Mucosa of rectum (tissue), 2 donors: ENCODE measurements around the gene C11orf68.

Source experiments
- H3K27ac ChIP-seq, 2 donors: one replicate each; pipeline ENCODE4 v1.7.0; 2013; ENCODE audit warnings: inconsistent platforms in 2 of 2, low read depth in 2 of 2, low read length in 2 of 2
- H3K27me3 ChIP-seq, 2 donors: one replicate each; pipeline ENCODE4 v1.7.0; 2013; ENCODE audit warnings: low read length in 2 of 2; ENCODE audit not compliant: control insufficient read depth in 2 of 2, insufficient read depth in 2 of 2
- H3K36me3 ChIP-seq, 2 donors: one replicate each; pipeline ENCODE4 v1.7.0; 2013; ENCODE audit warnings: low read length in 2 of 2; ENCODE audit not compliant: control insufficient read depth in 2 of 2, insufficient read depth in 2 of 2
- H3K4me1 ChIP-seq, 2 donors: one replicate each; pipeline ENCODE4 v1.7.0; 2013; ENCODE audit warnings: low read length in 2 of 2, mild to moderate bottlenecking in 1 of 2; ENCODE audit not compliant: control insufficient read depth in 2 of 2, insufficient read depth in 2 of 2
- H3K4me3 ChIP-seq, 2 donors: one replicate each; pipeline ENCODE4 v1.7.0; 2013; ENCODE audit warnings: low read length in 2 of 2
- H3K9ac ChIP-seq, 2 donors: one replicate each; pipeline ENCODE4 v1.7.0; 2013; ENCODE audit warnings: low read length in 2 of 2, low read depth in 1 of 2, mild to moderate bottlenecking in 1 of 2
- H3K9me3 ChIP-seq, 2 donors: one replicate each; pipeline ENCODE4 v1.7.0; 2013; ENCODE audit warnings: low read length in 2 of 2; ENCODE audit not compliant: control insufficient read depth in 2 of 2
- donor health status: healthy.
- donor health status: Normal muscosa, but diverticular disease.

Gene C11orf68

DNA sequence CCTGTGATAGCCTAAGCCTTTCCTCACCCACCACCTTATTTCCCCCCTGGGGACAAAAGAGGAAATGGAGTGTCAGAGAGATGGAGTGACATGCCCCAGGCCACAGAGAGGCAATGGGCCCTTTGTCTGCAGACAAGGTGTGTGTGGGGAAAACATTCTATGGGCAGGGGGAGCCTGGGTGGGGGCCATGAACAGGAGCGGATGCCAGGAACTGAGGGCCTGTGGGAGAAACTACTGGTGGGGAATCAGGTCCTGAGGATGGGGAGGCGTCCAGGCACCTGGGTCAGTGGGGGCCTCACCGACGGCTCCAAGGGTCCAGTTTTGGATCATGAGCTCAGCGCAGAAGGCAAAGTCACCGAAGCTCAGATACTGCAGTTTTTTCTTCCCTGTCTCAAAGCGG is 33.6 kb downstream of the C11orf68 start:
- Histone ChIP-seq H3K27ac (no peak overlapping the region), H3K27me3 (no peaks in the 10 kb centered on the region), H3K9ac (no peak overlapping the region), H3K36me3 (peaks cover 15 to 28% of the 10 kb centered on the region in 2 donors), H3K9me3 (no peaks in the 10 kb centered on the region), H3K4me3 (peak overlapping the region in 1 of 2 donors; percentile 20), H3K4me1 (peaks cover 29 to 35% of the 10 kb centered on the region in 2 donors)

GRCh38 chr11:65884716-65885092 is 34.2 kb downstream of the C11orf68 start:
- Histone ChIP-seq H3K4me3 (peak overlapping the region in 1 of 2 donors; percentile 20), H3K4me1 (peaks cover 23 to 29% of the 10 kb centered on the region in 2 donors), H3K36me3 (peaks cover 15 to 28% of the 10 kb centered on the region in 2 donors), H3K9me3 (no peaks in the 10 kb centered on the region), H3K27ac (no peak overlapping the region), H3K9ac (no peak overlapping the region), H3K27me3 (no peaks in the 10 kb centered on the region)

DNA sequence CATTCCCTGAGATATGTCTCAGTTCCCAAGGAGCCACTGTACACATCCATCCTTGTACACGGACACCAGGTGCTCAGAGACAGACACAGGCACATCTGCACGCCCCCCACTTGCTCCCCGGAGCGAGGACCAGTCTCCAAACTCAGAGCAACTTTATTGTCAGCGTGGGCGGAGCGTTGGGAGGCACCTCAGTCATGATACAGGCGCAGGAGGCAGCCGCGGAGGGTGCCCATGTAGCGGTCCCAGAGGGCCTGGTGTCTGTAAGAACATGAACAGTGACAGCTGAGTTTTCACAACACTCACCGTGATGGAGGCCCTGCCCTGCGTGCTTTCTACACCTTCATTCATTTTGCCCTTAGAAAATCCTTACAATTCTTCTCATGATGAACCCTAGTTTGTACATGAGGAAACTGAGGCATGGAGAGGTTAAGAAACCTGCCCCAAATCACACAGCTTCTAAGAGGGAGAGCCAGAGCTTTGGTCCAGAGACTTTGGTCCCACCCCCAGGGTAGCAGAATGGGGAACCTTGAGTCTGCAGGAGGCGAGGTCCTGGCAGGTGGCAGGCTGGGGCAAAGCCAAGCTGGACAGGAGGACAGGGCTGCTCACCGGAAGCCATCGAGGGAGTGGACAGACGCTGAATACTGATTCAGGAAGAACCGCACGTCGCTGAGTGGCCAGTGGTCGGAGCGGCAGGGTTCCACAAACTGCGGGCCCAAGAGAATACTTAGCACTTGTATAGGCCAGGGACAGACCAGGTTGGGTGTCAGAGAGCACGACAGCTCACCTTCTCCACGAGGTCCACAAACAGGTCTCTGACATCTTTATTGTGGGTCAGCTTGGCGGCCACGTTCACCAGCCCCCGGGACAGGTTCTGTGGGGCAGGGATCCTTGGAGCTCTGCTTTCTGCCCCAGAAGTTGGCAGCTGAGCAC is 34.8 kb downstream of the C11orf68 start:
- no peak overlapping the region for H3K4me3 ChIP-seq
- H3K4me1 ChIP-seq: peaks cover 17 to 23% of the 10 kb centered on the region in 2 donors
- H3K36me3 ChIP-seq: peaks cover 15 to 28% of the 10 kb centered on the region in 2 donors
- H3K27me3 ChIP-seq: no peaks in the 10 kb centered on the region
- no peaks in the 10 kb centered on the region for H3K9me3 ChIP-seq
- H3K9ac ChIP-seq: no peak overlapping the region
- H3K27ac ChIP-seq: no peak overlapping the region

- H3K36me3 ChIP-seq: peaks cover 15 to 28% of the 10 kb centered on the region in 2 donors
- no peak overlapping the region for H3K27ac ChIP-seq
- no peaks in the 10 kb centered on the region for H3K27me3 ChIP-seq
- H3K9me3 ChIP-seq: no peaks in the 10 kb centered on the region
- H3K4me1 ChIP-seq: peaks cover 12 to 17% of the 10 kb centered on the region in 2 donors
- H3K9ac ChIP-seq: no peak overlapping the region
- H3K4me3 ChIP-seq: no peak overlapping the region
These were observed 35.7 kb downstream of the C11orf68 start for GRCh38 chr11:65883058-65883761.

DNA sequence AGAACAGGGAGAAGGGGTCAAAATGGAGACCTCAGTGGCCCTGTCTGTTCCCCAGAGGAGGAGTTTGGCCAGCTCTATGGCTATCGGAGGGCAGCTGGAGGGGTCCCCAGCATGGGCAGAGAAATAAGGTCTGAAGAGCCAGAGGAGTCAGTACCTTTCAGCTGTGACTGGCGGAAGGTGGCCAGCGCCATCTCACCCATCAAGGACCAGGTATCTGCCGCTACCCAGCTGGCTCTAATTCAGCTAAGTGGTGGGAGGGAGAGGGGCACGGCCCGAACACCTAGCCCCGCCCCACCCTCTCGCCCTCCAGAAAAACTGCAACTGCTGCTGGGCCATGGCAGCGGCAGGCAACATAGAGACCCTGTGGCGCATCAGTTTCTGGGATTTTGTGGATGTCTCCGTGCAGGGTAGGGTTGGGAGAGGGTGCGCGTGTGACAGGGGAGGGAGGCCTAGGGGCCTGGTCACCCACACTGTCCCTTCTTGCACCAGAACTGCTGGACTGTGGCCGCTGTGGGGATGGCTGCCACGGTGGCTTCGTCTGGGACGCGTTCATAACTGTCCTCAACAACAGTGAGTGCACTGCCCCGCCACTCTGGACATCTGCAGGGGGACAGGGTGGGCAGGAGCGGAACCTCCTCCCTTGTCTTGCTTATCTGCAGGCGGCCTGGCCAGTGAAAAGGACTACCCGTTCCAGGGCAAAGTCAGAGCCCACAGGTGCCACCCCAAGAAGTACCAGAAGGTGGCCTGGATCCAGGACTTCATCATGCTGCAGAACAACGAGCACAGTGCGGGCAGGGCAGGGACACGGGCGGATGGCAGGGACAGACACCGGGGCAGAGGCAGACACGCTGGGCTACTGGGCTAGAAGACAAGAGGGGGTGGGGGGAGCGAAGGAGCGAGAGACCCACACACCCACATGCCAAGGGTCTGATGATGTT is 36.5 kb downstream of the C11orf68 start:
- no peak overlapping the region for H3K4me3 ChIP-seq
- H3K9ac ChIP-seq: no peak overlapping the region
- H3K4me1 ChIP-seq: peaks cover 5 to 9% of the 10 kb centered on the region in 2 donors
- H3K36me3 ChIP-seq: peaks cover 15 to 28% of the 10 kb centered on the region in 2 donors
- H3K27ac ChIP-seq: no peak overlapping the region
- no peaks in the 10 kb centered on the region for H3K9me3 ChIP-seq
- H3K27me3 ChIP-seq: no peaks in the 10 kb centered on the region

DNA sequence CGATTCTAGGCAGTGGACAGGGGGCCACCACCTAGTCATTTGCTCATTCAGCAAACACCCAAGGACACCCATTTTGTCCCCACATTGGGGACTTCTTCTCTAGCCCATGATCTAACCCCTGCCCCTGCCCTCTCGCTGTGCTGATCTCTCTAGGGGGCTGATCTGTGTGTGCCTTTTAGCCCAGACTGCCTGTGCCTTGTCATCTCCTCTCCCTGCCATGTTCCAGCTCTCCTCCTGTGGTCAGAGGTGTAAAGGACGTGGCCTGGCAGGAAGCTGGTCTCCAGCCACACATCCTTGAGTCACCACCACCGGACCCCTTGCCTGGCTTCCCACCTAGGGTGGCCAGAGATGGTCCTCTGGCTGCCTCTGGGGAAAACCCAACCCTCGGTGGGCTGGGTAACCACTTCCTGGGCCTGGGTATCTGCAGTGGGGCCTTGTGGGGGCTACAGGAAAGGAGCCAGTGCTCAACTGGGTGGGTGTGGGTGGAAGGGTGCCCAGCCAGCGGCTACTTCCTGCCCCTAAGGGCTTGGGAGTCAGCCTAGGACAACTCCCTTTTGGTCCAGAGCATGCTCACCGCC is 37.9 kb downstream of the C11orf68 start:
- Histone ChIP-seq H3K9me3 (no peaks in the 10 kb centered on the region), H3K4me1 (peaks cover 4 to 6% of the 10 kb centered on the region in 2 donors), H3K36me3 (peaks cover 11 to 21% of the 10 kb centered on the region in 2 donors), H3K9ac (no peak overlapping the region), H3K4me3 (no peak overlapping the region), H3K27me3 (no peaks in the 10 kb centered on the region), H3K27ac (no peak overlapping the region)

DNA sequence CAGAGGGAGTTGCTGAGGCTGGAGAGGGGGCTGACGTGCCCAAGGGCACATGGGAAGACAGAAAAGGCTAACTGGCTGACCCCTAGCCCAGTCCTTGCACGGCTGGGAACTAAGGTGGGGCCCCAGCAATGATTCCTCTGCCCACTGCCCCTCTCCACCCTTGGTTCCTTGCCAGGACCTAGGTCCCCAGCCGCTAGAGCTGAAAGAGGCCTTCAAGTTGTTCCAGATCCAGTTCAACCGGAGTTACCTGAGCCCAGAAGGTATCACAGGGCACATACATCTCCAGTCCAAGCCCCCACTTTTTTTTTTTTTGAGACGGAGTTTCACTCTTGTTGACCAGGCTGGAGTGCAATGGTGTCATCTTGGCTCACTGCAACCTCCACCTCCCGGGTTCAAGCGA is 38.8 kb downstream of the C11orf68 start:
- H3K27ac ChIP-seq: no peak overlapping the region
- no peak overlapping the region for H3K9ac ChIP-seq
- peaks cover 11 to 17% of the 10 kb centered on the region in 2 donors for H3K36me3 ChIP-seq
- peaks cover 4% of the 10 kb centered on the region in 2 donors for H3K4me1 ChIP-seq
- H3K9me3 ChIP-seq: no peaks in the 10 kb centered on the region
- peak overlapping the region in 1 of 2 donors; percentile 7 for H3K4me3 ChIP-seq
- no peaks in the 10 kb centered on the region for H3K27me3 ChIP-seq

DNA sequence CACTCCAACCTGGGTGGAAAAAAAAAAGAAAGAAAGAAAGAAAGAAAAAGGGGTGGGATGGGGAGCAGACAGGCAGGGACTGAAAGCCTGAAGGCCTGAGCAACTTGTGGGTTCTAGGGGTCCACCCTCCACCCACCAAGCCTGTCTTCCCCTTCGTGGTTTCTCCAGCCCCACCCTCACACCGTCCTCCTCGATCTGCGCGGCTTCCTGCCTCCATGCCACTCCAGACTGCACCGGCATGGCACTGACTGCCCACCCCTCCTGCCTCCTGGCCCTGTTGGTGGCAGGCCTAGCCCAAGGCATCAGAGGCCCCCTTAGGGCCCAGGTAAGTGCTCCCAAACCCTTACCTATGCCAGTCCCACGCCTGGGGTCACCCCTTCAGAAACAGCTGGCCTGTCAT is 39.2 kb downstream of the C11orf68 start, which contains the start of gene CTSW:
CTSW (plus strand) TSS at position 221 of the 400 bp plus-strand sequence; CDS start at position 239, 18 bp downstream.
- Histone ChIP-seq H3K4me3 (peak within 1 kb of the TSS in 1 of 2 donors; percentile 7), H3K27ac (no peak within 1 kb of the TSS), H3K9ac (no peak within 1 kb of the TSS)

More for the DNA sequence above, 39.2 kb downstream of the C11orf68 start, which contains the start of gene CTSW:
- no peaks in the 10 kb centered on the region for H3K9me3 ChIP-seq
- no peaks in the 10 kb centered on the region for H3K4me1 ChIP-seq
- peaks cover 11 to 17% of the 10 kb centered on the region in 2 donors for H3K36me3 ChIP-seq
- H3K27me3 ChIP-seq: no peaks in the 10 kb centered on the region
